ENCODE measurements around the gene USP14.
"Not testable (repeated sequence)": the region's sequence is repeated elsewhere in the genome, so short reads cannot be mapped to it uniquely, and the experiment has no call there.

USP14 gene

DNA sequence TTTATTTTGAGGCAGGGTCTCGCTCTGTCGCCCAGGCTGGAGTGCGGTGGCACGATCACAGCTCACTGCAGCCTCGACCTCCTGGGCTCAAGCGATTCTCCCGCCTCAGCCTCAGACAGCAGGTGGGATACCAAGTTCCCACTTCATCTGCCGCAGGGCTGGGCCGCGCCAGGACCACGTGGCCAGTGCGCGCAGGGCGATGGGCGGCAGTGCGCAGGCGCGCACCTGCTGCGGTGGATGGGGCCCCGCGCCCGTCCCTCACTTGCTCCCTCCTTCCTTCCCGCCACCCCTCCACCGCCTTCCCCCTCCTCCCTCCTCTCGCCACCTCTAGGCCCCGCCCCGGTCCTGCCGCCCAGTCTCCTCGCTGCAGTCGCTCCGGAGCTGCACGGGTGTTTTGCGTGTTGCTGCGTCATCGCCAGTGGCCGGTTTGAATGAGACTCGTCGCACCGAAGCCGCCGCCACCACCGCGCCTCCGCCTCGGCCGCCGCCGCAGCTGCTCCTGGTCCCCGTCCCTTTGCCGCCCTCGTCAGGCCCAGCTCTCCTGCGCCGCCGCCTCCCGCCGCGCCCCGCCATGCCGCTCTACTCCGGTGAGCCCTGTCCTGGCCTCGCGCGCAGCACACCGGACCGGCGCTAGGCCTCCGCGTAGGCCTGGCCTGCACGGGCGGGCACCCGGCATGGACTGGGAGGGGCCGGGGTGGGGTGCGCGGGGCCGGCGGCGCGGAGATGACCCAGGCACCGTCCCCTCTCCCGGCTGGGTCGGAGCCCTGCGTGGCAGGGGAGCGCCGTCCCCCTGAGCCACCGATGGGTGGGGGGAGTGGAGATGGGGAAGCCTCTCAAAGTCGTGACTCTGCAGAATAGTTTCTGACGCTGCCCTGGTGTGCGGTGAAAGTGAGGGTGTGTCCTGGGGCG is at the start of gene USP14:
Gene USP14 (plus strand): TSS at position 430 of the 909 bp plus-strand sequence. CDS start 142 bp downstream, at position 572.
- peak; percentile 97 to 98 for DNase-seq (ENCODE audit: low read depth in 2 of 2)

DNA sequence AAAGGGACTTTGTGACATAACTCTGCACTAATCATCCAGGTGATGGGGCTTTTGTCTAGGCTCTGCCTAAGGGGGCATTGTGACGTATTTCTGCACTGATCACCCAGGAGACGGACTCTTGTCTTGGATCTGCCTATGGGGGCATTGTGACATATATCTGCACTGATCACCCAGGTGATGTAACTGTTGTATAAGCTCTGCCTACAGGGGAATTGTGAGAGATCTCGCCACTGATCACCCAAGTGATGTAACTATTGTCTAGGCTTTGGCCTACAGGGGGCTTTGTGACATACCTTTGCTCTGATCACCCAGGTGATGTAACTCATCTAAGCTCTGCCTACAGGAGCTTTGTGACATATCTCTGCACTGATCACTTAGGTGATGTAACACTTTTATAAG is 49.7 kb upstream of the USP14 start:
- DNase-seq (ENCODE audit: low read depth in 2 of 2) = not testable (repeated sequence)

DNA sequence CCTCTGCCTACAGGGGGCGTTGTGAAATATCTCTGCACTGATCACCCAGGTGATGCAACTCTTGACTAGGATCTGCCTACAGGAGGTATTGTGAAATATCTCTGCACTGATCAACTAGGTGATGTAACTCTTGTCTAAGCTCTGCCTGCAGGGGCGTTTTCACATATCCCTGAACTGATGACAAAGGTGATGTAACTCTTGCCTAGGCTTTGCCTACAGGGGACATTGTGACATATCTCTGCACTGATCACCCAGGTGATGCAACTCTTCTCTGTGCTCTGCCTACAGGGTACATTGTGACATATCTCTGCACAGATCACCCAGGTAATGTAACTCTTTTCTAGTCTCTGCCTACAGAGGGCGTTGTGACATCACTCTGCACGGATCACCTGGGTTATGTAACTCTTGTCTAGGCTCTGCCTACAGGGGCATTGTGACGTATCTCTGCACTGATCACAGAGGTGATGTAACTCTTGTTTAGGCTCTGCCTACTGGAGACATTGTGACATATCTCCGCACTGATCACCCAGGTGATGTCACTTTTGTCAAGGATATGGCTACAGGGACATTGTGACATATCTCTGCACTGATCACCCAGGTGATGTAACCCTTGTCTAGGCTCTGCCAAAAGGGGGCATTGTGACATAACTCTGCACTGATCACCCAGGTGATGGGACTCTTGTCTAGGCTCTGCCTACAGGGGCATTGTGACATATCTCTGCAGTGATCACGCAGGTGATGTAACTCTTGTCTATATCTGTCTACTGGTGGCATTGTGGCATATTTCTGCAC is 49.0 kb upstream of the USP14 start:
- DNase-seq (ENCODE audit: low read depth in 2 of 2) = not testable (repeated sequence)

DNA sequence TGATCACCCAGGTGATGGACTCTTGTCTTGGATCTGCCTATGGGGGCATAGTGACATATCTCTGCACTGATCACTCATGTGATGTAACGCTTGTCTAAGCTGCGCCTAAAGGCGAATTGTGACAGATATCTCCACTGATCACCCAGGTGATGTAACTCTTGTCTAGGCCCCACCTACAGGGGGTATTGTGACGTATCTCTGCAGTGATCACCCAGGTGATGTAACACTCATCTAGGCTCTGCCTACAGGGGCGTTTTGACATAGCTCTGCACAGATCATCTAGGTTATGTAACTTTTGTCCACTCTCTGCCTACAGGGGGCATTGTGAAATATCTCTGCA is 48.5 kb upstream of the USP14 start:
- not testable (repeated sequence) for DNase-seq (ENCODE audit: low read depth in 2 of 2)

DNA sequence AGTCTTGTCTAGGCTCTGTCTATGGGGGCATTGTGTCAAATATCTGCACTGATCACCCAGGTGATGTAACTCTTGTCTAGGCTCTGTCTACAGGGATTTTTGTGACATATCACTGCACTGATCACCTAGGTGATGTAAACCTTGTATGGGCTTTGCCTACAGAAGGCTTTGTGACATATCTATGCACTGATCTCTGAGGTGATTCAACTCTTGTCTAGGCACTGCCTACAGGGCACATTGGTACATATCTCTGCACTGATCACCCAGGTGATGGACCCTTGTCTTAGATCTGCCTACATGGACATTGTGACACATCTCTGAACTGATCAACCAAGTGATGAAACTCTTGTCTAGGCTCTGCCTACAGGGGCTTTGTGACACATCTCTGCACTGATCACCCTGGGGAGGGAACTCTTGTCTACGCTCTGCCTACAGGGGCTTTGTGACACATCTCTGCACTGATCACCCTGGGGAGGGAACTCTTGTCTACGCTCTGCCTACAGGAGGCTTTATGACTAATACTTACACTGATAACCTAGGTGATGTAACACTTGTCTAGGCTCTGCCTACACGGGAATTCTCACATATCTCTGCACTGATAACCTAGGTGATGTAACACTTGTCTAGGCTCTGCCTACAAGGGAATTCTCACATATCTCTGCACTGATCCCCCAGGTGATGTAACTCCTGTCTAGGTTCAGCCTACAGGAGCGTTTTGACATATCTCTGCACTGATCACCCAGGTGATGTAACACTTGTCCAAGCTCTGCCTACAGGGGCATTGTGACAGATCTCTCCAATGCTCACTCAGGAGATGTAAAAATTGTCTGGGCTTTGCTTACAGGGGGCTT is 47.8 kb upstream of the USP14 start:
- peak; percentile 19 to 46 for DNase-seq (ENCODE audit: low read depth in 2 of 2)

DNA sequence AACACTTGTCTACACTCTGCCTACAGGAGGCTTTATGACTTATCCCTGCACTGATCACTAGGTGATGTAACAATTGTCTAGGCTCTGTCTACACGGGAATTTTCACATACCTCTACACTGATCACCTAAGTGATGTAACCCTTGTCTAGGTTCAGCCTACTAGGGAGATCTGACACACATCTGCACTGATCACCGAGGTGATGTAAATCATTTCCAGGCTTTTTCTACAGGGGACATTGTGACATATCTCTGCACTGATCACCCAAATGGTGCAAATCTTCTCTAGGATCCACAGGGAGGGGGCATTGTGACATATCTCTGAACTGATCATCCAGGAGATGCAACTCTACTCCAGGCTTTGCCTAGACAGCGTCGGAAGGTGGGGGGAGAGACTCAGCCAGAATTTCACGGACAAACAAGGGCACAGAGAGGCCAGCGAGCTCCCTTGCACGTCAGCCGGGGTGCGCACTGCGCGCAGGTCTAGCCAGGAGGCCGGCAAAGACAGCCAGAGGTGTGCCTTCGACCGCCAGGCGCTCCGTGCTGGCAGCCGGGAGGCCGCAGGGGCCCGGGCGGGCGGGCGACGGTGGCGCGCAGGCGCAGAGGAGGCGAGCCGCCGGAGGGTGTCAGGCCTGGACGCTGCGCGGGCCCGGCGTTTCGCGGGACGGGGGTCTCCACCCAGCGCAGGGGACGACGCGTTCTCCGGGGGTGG is 46.9 kb upstream of the USP14 start:
- peak in 1 of 2 donors; percentile 66 for DNase-seq (ENCODE audit: low read depth in 2 of 2)

DNA sequence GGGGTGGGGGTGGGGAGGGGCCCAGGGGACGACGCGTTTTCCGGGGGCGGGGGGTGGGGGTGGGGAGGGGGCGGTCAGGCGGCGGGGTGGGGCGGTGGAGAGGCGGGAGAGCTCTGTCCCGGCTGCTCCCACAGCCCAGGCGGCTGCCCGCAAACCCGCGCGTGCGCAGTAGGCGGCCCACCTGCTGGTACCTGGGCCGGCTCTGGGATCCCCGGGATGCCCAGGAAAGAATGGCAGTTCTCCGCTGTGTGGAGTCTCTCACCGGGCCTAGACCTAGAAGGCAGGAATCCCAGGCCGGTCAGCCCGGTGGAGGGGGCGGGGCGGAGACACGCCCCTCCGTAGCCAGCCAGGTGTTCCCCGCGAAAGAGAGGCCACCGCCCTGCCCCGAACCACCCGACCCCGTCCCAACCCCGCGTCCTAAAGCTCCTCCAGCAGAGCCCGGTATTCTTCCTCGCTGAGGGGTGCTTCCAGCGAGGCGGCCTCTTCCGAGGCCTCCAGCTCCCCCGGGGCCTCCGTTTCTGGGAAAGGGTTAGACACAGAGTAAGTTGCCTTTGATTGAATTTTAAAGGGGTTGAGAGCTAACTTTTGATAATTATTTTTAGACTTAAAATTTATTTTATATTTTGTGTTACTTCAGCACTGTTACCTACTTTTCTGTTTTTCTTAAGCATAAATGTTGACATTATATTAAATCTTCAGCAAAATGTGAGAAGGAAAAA is 46.2 kb upstream of the USP14 start:
- not testable (repeated sequence) for DNase-seq (ENCODE audit: low read depth in 2 of 2)

DNA sequence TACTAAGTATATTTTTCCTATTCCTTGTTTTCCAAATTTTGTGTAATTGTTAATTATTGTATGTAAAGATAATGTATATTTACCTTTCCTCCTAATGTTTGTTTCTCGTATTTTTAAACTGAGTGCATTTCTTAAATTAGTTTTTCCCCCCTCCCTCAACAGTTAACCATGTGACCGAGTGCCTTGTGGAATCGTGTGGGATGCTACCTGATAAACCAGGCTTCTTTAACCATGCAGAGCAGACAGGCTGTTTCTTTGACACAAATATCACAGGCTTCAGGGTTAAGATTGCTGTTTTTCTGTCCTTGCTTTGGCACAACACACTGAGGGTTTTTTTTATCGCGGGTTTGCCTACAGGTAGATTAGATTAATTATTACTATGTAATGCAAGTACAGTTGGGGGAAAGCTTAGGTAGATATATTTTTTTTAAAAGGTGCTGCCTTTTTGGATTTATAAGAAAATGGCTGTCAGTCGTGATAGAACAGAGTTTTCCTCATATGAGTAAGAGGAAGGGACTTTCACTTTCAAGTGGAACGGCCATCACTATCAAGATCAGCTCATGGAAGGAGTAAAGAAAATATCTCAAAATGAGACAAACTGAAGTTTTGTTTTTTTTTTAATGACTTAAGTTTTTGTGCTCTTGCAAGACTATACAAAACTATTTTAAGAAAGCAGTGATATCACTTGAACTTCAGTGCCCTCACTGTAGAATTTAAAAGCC is 37.7 kb upstream of the USP14 start:
- DNase-seq (ENCODE audit: low read depth in 2 of 2) = not testable (repeated sequence)

DNA sequence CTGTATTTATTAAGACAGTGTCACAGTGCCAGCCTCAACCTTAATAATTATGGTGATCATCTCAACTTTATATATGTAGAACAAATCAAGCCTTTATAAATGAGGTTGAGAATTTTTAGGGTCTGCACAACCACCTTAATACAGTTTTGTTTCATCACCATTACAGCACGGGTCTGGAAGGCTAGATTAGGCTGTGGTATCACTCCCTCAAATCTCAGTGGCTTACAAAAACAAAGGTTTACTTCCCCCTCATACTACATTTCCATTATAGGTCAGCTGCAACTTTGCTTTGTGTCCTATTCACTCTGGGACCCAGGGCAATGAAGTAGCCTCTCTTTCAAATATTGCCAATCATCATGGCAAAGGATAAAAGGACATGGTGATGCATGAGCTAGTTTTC is 23.3 kb upstream of the USP14 start:
- no peak for DNase-seq (ENCODE audit: low read depth in 2 of 2)

DNA sequence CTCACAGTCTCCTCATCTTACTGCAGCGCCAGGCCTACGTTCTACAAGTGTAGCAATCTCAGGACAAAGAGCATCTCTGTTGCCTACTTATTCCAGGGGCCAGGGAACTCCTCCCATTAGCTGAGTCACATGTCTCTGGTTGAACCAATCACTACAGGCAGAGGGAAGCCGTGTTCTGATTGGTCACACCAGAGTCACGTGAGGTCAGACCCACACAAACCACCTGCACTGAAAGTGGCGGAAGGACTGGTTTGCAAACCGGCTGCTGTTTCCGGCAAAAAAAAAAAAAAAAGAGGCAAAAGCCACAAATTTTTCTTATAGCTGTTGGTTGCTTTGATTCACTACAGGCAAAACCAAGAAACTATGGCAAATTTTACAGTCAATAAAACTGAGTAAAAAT is 21.9 kb upstream of the USP14 start:
- peak; percentile 10 to 23 for DNase-seq (ENCODE audit: low read depth in 2 of 2)

DNA sequence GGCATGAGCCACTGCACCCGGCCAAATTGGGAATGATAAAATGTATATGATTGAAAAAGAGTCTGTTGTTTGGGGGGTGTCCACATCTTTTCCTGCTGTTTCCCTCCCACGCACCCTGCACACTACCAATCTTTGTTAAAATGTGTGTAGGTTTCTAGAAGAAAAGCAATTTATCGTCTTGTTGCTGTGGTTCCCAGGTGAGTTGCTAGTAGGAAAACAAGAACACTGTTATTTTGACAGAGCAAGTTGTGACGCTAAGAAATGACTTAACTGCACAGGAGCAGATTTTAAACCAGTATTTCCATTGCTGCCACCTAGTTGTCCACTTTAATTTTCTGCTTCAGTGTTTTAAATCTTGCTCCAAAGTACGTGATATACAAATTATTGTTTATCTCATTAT is 21.0 kb upstream of the USP14 start:
- no peak for DNase-seq (ENCODE audit: low read depth in 2 of 2)

DNA sequence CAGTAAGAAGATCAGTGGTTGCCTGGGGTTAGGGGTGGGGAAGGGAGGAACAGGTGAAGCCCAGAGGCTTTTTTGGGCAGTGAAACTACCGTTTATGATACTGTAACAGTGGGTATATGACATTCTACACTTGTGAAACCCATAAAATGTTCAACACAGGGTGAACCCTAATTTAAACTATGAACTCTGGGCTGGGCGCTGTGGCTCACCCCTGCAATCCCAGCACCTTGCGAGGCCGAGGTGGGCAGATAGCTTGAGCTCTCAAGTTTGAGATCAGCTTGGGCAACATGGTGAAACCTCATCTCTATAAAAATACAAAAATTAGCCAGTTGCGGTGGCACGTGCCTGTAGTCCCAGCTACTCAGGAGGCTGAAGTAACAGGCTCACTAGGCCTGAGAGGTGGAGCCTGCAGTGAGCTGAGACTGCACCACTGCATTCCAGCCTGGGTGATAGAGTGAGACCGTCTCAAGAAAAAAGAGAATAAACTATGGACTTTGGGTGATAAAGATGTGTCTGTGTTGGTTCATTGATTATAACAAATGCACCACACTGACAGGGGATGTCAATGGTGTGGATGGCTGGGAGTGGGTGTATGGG is 17.6 kb upstream of the USP14 start:
- DNase-seq (ENCODE audit: low read depth in 2 of 2) = no peak

DNA sequence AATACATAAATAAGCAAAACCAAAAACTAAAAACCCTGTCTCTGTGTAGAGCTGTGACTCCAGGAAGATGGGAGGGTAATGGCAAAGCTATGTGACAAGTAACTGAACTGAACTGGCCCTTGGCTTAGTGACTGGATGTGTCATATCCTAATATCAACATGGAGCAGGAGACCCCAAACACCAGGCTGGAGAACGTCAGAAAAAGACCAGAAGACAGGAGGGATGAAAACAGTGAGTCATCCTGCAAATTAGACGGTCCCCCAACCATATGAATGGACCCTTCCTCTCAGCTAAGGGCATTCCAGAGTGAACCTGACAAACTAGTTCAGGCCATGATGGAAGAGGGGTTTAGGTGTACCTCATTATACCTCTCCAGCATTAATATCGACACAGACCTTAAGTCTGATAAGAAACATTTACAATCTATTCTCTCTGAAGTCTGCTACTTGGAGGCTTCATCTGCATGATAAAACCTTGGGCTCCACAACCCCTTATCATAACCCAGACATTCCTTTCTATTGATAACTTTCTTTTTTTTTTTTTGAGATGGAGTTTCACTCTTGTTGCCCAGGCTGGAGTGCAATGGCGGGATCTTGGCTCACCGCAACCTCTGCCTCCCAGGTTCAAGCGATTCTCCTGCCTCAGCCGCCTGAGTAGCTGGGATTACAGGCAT is 15.6 kb upstream of the USP14 start:
- DNase-seq (ENCODE audit: low read depth in 2 of 2) = not testable (repeated sequence)

DNA sequence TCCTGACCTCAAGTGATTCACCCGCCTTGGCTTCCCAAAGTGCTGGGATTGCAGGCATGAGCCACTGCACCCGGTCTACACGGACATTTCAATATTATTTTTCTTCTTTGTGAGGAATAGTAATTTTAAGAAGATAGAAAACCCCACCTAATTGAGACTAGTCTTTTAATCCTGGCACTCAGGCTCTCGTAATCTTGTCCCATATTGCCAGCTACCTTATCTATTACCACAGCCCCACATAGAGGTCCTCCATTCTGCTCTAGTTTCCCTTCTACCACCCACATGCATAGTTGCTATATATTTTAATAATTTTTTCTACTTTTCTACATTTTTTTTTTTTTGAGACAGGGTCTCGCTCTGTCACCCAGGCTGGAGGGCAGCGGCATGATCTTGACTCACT is 9.5 kb upstream of the USP14 start:
- DNase-seq (ENCODE audit: low read depth in 2 of 2) = no peak

DNA sequence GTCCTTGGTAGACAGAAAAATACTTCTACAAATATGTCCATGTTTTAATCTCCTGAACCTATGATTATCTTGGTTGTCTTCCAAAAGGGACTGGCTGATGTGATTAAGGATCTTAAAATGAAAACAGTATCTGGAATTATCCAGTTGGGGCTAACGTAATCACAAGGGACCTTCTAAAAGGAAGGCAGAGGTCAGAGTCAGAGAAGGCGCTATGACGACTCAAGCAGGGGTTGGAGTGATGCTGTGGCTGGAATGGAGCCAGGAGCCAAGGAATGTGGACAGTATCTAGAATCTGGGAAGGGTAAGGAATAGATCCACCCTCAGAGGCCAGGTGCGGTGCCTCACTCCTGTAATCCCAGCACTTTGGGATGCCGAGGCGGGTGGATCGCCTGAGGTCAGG is 4.2 kb upstream of the USP14 start:
- no peak for DNase-seq (ENCODE audit: low read depth in 2 of 2)

DNA sequence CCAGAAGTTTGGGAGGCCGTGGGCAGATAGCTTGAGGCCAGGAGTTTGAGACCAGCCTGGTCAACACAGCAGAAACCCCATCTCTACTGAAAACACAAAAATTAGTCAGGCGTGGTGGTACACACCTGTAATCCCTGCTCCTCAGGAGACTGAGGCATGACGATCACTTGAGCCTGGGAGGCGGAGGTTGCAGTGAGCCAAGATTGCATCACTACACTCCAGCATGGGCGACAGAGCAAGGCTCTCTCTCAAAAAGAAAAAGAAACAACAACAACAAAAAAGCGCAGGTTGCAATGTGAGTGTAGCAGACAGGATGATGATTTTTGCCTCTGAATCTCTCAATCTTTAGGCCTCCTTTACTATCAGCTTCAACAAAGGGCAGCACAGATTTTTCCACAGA is 2.7 kb upstream of the USP14 start:
- no peak for DNase-seq (ENCODE audit: low read depth in 2 of 2)

DNA sequence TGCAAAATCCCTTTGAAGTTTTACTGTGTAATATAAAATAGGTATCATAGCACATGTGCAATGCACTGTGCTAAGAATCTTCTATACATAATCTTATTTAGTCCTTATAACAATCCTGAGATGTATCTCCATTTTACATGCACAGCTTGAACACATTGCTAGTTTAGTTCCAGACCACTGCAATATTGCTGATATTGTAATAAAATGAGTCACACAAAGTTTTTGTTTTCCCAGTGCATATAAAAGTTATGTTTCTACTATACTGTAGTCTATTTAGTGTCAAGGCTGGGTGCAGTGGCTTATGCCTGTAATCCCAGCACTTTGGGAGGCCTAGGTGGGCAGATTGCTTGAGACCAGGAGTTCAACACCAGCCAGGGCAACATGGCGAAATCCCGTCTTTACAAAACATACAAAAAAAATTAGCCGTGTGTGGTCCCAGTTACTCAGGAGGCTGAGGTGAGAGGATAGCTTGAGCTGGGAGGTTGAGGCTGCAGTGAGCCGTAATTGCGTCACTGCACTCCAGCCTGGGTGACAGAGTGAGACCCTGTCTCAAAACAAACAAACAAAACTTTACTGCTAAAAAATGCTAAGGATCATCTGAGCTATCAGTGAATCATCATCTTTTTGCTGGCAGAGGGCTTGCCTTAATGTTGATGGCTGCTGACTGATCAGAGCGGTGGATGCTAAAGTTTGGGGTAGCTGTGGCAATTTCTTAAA is 1.7 kb upstream of the USP14 start:
- DNase-seq (ENCODE audit: low read depth in 2 of 2) = no peak

DNA sequence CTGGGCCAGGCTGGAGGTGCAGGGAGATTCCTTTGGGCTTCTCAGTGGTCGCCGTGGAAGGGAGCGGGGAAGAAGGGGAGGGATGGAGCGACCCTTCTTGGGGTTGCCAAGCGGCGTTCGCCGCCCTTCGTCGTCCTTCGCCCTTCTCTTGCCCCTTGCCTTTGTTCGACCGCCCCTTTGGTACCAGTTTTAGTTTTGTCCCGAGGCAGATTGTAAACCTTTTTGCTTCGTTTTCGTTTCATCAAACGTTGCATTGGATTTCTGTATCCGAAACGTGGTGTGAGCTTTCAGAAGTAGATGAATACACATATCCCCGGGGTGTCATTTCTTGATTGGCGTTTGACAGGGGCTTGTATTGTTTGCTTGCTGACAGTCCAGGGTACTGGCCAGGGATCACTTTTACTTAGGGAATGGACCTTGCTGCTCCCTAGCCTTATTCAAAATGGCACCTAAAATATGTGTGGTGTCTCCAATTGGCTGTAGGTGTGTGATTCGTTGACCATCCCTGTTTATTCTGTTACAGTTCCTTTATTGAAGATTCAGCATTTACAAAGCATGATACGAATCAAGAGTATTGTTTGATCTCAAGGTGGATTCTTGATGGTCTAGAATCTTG is 788 bp downstream of the USP14 start:
- DNase-seq (ENCODE audit: low read depth in 2 of 2) = no peak
